ENCODE data around the gene CRIP3.

- TF ChIP-seq CTCF (IDR thresholded peaks at IDR 0.05; ENCODE audit: extremely low read depth in 1 of 2, insufficient read depth in 1 of 2, low read depth in 1 of 2, low read length in 2 of 2) (no peak), POLR2A (IDR thresholded peaks at IDR 0.05; ENCODE audit: low read depth, low read length) (no peak), MYC (IDR thresholded peaks at IDR 0.05; ENCODE audit: low read depth, low read length) (no peak), POLR2AphosphoS5 (IDR thresholded peaks at IDR 0.05; ENCODE audit: insufficient read depth, low read depth, low read length) (no peak), JUN (IDR thresholded peaks at IDR 0.05; ENCODE audit: borderline replicate concordance, insufficient read depth, insufficient read length, low read depth) (no peak), EZH2 (IDR thresholded peaks at IDR 0.05; ENCODE audit: borderline replicate concordance, low read depth, low read length, severe bottlenecking) (no peak), MAX (IDR thresholded peaks at IDR 0.05; ENCODE audit: insufficient read depth, insufficient read length) (no peak), GATA2 (IDR thresholded peaks at IDR 0.05; ENCODE audit: insufficient read depth, insufficient read length, low read depth, low read length) (no peak)
Observed at GRCh38 chr6:43268782-43269272, 39.8 kb downstream of the CRIP3 start.
